OCI-LY7 (cell line): ENCODE data around the gene HLA-A.

Experiments used
- CTCF ChIP-seq: fragments of 200-600 bp; sonication (generic); conservative IDR thresholded peaks from 2 replicates; pipeline ENCODE4 v1.5.1; 2014; ENCODE audit warnings: mild to moderate bottlenecking, antibody characterized with exemption, low read length, moderate library complexity, mixed read lengths
- EZH2phosphoT487 ChIP-seq: fragments of 200-600 bp; sonication (generic); IDR thresholded peaks from 2 replicates; pipeline ENCODE4 v1.6.1; 2018; ENCODE audit warnings: low read depth, borderline replicate concordance, mild to moderate bottlenecking, mixed run types, antibody characterized with exemption, low read length, moderate library complexity, mixed read lengths

DNA sequence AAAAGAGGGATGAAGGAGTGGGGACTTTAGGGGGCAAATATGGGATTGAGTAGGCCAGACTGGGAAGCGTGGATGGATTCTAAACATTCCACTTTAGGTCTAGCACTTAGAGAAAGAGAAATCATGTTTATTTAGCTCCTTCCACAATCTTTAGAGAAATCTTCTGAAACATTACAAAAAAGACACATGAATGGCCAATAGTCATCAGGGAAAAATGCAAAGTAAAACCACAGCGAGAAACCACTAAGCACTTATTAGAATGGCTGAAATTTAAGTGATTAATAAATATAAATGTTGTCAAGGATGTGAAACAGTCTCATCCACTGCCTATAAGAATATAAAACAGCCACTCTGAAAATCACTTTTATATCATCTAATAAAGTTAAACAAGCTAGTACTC lies 46.9 kb downstream of the HLA-A start:
- no peak for TF ChIP-seq CTCF
- no peak for TF ChIP-seq EZH2phosphoT487
